K562 treated with DMSO at 1 percent for 48 hours (cell line): ENCODE measurements around the gene MYO1D. TPM values are rescaled to one million over a fixed set of nuclear protein-coding genes. Genes with fewer than 3 reads are reported as not detected.

Source experiments
- total RNA-seq: library from RNA; unstranded; fragments of 300-600 nt; gene quantifications from 2 replicates; pipeline ENCODE4 v1.2.3, GENCODE V29; 2022; ENCODE audit warnings: low replicate concordance; ENCODE audit errors: extremely low read depth

Gene MYO1D
- not detected in 2 replicates for total RNA-seq

DNA sequence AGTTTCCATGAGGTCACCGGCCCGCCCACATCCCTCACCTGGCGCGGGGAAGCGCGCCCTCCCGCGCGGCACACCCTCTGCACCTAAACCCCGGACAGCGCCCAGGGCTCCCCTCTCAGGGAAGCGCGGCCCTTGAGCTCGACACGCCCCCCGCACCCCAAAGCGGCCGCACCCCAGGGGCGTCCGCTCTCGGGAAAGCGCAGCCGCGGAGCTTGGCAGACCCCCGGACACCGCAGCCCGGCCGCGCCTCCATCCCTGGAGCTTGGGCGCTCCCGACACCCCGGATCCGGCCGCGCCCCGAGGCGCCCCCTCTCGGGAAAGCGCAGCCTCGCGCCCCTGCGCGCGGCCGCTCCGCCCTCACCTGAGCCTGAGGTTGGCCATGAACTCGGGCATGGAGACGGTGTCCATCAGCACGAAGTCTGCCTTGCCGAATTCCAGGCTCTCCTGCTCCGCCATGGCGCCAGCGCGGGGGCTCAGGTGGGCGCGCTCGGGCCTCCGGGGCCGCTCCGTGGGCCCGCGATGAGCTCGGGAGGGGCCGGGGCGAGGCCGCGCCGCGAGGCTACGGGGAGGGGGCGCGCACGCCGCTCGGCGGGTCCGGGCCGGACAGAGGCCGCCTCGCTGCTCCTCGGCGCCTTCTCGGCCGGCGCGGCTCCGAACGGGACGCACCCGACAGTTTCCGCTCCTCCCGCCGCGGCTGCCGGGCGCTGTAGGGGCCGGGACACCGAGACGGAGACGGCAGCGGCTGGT lies at the start of gene MYO1D:
MYO1D (minus strand) TSS at position 708 of the 747 bp plus-strand sequence; CDS start at position 456, 252 bp downstream.

DNA sequence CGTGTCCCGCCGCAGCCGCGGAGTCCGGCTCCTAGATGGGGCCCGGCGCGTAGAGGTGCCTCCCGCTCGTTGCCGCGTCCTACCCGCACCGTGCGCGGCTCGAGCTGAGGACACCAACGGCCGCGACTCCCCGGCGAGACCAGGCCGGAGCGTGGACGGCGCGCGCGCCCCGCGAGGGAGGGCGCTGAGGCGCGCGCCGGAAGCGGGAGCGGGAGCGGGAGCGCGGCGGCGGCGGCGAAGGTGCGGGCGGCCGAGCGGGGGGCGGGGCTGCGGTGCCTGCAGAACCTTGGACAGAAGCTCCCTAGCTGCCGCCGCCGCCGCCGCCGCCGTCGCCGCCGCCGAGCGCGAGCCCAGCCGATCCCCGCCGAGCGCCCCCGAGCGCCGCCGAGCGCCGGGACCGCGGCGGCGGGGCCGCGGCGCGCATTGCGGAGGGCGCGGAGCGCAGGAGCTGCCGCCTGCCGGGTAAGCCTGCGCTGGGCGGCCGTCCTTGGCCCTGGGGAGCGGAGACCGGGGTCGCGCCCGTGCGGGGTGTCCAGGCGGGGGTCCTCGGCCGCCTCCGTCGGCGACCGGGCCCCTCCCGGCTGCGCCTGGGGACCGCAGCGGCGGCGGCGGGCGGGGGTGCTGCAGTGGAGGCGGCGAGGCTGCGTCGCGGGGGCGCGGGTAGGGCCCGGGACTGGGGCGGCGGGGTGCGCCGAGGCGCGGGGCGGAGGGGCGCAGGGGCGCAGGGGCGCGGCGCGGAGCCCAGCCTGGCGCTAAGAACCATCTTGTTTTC lies 390.0 kb downstream of the MYO1D start, which contains the start of gene CDK5R1:
CDK5R1 (plus strand) TSS at position 293 of the 772 bp plus-strand sequence. CDS start 628 bp downstream, outside the sequence.

DNA sequence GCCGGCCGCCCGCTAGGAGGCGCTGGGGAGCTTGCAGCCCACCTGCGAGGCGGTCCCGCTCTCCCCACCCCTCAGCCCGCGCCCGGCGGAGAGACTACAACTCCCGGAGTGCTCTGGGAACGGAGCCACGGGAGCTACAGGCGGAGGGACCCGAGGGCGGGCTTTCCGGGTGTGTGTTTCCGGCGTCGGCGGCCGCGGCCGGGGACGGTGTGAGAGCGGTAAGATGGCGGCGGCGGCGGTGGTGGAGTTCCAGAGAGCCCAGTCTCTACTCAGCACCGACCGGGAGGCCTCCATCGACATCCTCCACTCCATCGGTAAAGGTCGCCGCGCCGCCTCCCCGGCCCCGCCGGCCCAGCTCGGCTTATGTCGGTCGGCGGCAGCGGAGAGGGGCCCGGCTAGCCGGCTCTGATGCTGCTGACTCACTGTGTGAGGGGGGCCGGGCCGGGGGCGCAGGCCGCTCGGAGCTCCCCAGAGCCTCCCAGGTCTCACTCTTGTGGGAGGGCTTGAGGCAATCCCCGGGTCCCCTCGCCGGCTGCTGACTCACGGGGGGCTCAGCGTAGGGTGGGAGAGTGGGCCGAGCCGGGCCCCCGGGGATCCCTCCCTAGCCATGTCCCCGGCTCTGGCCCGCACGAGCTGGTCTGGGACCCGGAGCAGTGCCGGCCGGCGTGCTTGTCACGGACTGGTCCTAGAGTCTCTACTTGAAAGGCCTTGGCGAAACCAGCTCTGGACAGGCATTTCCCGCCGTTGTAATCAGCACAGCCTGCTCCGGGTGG lies 432.4 kb downstream of the MYO1D start, which contains the start of gene PSMD11:
PSMD11 (plus strand) TSS at position 210 of the 773 bp plus-strand sequence; CDS start at position 224, 14 bp downstream.

Other genes starting within 250 kb of the MYO1D start
- gene TMEM98, start 51.0 kb upstream of the MYO1D start, total RNA-seq, result not detected in 2 replicates
- not detected in 2 replicates for gene SPACA3, start 114.7 kb upstream of the MYO1D start, total RNA-seq